Measurements from ENCODE around the gene SNAP91. TPM values are rescaled to one million over a fixed set of nuclear protein-coding genes. Genes with fewer than 3 reads are reported as not detected.

Gene SNAP91
- total RNA-seq, 1 experiment from 2014 or later, result not detected

GRCh38 chr6:83702077-83702476 lies 6.8 kb downstream of the SNAP91 start:
- intact Hi-C loops (cut with micrococcal nuclease), result no loop called here
- Histone ChIP-seq H3K79me2 (ENCODE audit: low read length) (no peaks in the 10 kb centered on the region), H3K4me2 (ENCODE audit: low read length) (no peak overlapping the region), H3K27ac (ENCODE audit: low read length) (no peak overlapping the region), H3F3A (ENCODE audit: low read length, unreplicated experiment) (no peaks in the 10 kb centered on the region), H3K4me3 (ENCODE audit: low read length) (no peak overlapping the region), H2AFZ (ENCODE audit: low read length) (no peak overlapping the region), H3K36me3 (ENCODE audit: low read depth, low read length) (no peaks in the 10 kb centered on the region), H3K4me1 (ENCODE audit: insufficient read depth, low read length) (no peaks in the 10 kb centered on the region), H3K9me2 (replicated peaks; ENCODE audit: low read length) (no peaks in the 10 kb centered on the region), H3K9me3 (ENCODE audit: low read length) (no peaks in the 10 kb centered on the region), H3K27me3 (ENCODE audit: low read length) (peaks cover 42% of the 10 kb centered on the region), H3K9ac (ENCODE audit: low read length) (no peak overlapping the region), H4K20me1 (ENCODE audit: low read length) (no peaks in the 10 kb centered on the region)
- TF ChIP-seq EZH2 (IDR thresholded peaks at IDR 0.05; ENCODE audit: low read length, unreplicated experiment) (no peak), CTCF (conservative IDR thresholded peaks at IDR 0.05; ENCODE audit: low read depth, low read length) (no peak), EZH2phosphoT487 (IDR thresholded peaks at IDR 0.05; ENCODE audit: borderline replicate concordance, low read length) (no peak)
- POLR2A ChIA-PET (ENCODE audit: unreplicated experiment), result no interaction called here
- no peak for DNase-seq
- ATAC-seq, result no peak
- CTCF ChIA-PET, result no interaction called here
- BruUV-seq (replicated peaks), result no TSS peak

- peaks cover 17% of the 10 kb centered on the region for H3K27me3 ChIP-seq (ENCODE audit: low read length)
- intact Hi-C loops (cut with micrococcal nuclease), result no loop called here
Measured at GRCh38 chr6:83696674-83697073, 12.2 kb downstream of the SNAP91 start.

More at GRCh38 chr6:83696674-83697073, 12.2 kb downstream of the SNAP91 start:
- no TSS peak for BruUV-seq (replicated peaks)
- ATAC-seq, result no peak
- H3K9ac ChIP-seq (ENCODE audit: low read length), result no peak overlapping the region
- H3K79me2 ChIP-seq (ENCODE audit: low read length), result no peaks in the 10 kb centered on the region
- H3K4me3 ChIP-seq (ENCODE audit: low read length), result no peak overlapping the region
- H3K27ac ChIP-seq (ENCODE audit: low read length), result no peak overlapping the region
- no peaks in the 10 kb centered on the region for H4K20me1 ChIP-seq (ENCODE audit: low read length)
- no peak for TF ChIP-seq CTCF (conservative IDR thresholded peaks at IDR 0.05; ENCODE audit: low read depth, low read length)
- no peak for TF ChIP-seq EZH2phosphoT487 (IDR thresholded peaks at IDR 0.05; ENCODE audit: borderline replicate concordance, low read length)
- TF ChIP-seq EZH2 (IDR thresholded peaks at IDR 0.05; ENCODE audit: low read length, unreplicated experiment), result no peak
- H3K4me1 ChIP-seq (ENCODE audit: insufficient read depth, low read length), result no peaks in the 10 kb centered on the region
- no peak overlapping the region for H2AFZ ChIP-seq (ENCODE audit: low read length)
- no peaks in the 10 kb centered on the region for H3K9me3 ChIP-seq (ENCODE audit: low read length)
- no peaks in the 10 kb centered on the region for H3K9me2 ChIP-seq (replicated peaks; ENCODE audit: low read length)
- no peaks in the 10 kb centered on the region for H3K36me3 ChIP-seq (ENCODE audit: low read depth, low read length)
- ChIA-PET POLR2A (ENCODE audit: unreplicated experiment) (no interaction called here), CTCF (no interaction called here)
- DNase-seq, result peak; percentile 39
- H3F3A ChIP-seq (ENCODE audit: low read length, unreplicated experiment), result no peaks in the 10 kb centered on the region
- H3K4me2 ChIP-seq (ENCODE audit: low read length), result no peak overlapping the region
